Right lobe of liver (tissue), 6 donors: Measurements from ENCODE around the gene SMARCD1. TPM values are rescaled to one million over a fixed set of nuclear protein-coding genes. Genes with fewer than 3 reads are reported as not detected.

ENCODE experiments used
- ATAC-seq, 4 donors: fragments of 200-7000 bp; cut with Tn5 transposase; one replicate each; pipeline ENCODE4 v1.9.1; 2020; ENCODE audit warnings: mild to moderate bottlenecking in 4 of 4, moderate library complexity in 4 of 4
- DNase-seq, 3 donors: peaks; one replicate each; pipeline ENCODE4 v3.0.0-alpha.2; 2020
- H3K27ac ChIP-seq, 3 donors: fragments of 200-600 bp; one replicate each; pipeline ENCODE4 v1.8.0; 2022
- H3K27me3 ChIP-seq, 2 donors: fragments of 200-600 bp; one replicate each; pipeline ENCODE4 v1.8.0; 2022
- H3K36me3 ChIP-seq, 4 donors: fragments of 200-600 bp; sonication (generic) in 1 of 4; one replicate each; pipeline versions ENCODE4 v1.5.1 to v1.8.0; 2017 to 2022; ENCODE audit warnings: control low read depth in 1 of 4
- H3K4me1 ChIP-seq, 4 donors: fragments of 200-600 bp; sonication (generic) in 1 of 4; one replicate each; pipeline versions ENCODE4 v1.5.1 to v1.8.0; 2017 to 2022; ENCODE audit warnings: control low read depth in 1 of 4
- H3K4me3 ChIP-seq, 3 donors: fragments of 200-600 bp; one replicate each; pipeline ENCODE4 v1.8.0; 2022
- H3K9me3 ChIP-seq, 4 donors: fragments of 200-600 bp; sonication (generic) in 1 of 4; one replicate each; pipeline versions ENCODE4 v1.5.1 to v1.8.0; 2017 to 2022; ENCODE audit warnings: control low read depth in 1 of 4
- POLR2A ChIP-seq: fragments of 450-650 bp; IDR thresholded peaks from one replicate; pipeline ENCODE4 v1.6.1; 2017; ENCODE audit warnings: antibody characterized with exemption, mild to moderate bottlenecking
- WGBS: methylation state at CpG from one replicate; pipeline ENCODE4 v1.1.6; 2018; ENCODE audit warnings: low coverage, low lambda C conversion rate; ENCODE audit not compliant: insufficient coverage; ENCODE audit errors: missing lambda C conversion rate; 5-methylcytosine and 5-hydroxymethylcytosine counted together
- intact Hi-C, 2 donors: fragments of 100-400 bp; cut with DNase I; formaldehyde crosslinking; loops; one replicate each; pipeline versions ENCODE4 v1.11.2 to v1.14.1; 2022
- total RNA-seq, 6 experiments: library from RNA; depleted of rRNA in 2 of 6; stranded (reverse); fragments of >200 nt in 2 of 6; fragmentation: NEBNext Ultra II Directional in 3 of 6; extraction: Animal tissue kit (Norgen Biotek cat#: 25700) in 3 of 6; gene quantifications; one replicate each; pipeline versions ENCODE4 v1.1.0 to v1.2.4, GENCODE V29; 2016 to 2023
- TF ChIP-seq, protein P1 (sequence below), 4 donors: fragments of 200-600 bp in 3 of 4; fragments of 450-650 bp in 1 of 4; IDR thresholded peaks; one replicate each; pipeline versions ENCODE4 v1.5.1 to v1.8.0; 2016 to 2022; ENCODE audit warnings: antibody characterized with exemption in 4 of 4, mild to moderate bottlenecking in 2 of 4
- donor health status: DM: no; HTN: yes; CAD: no.
- donor health status: DM: no; HTN: no; CAD: no.
- donor health status: DM: no; HTN: no; CAD: no.
- donor health status: DM: no; HTN: yes; CAD: no.
- donor health status: DM: no; HTN: yes; CAD: no.

Gene SMARCD1
- total RNA-seq, 6 experiments from 2014 or later = 13.3 to 35.0 (median 16.4) TPM

DNA sequence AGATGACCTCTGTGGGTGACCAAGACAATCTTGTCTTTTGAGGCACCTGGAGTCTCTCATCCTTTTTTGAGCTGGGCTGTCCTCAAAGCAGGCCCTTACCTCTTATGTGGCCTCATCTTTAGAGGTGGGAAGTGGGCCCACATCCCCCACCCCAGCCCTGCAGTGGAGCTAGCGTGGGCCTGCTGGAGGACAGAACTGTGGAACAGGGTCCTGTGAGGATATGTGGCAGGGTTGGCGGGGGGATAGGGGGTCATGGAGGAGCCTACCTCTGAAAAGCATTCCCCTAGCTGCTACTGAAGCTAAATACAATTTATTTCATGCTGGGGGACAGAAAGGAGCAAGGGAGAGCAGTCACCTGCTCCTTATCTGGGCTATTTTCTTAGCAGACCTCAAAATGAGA, 18.2 kb downstream of the SMARCD1 start:
- H3K36me3 ChIP-seq = peaks cover 0 to 26% (median 15%) of the 10 kb centered on the region in 4 donors
- peaks cover 0 to 48% (median 22%) of the 10 kb centered on the region in 4 donors for H3K4me1 ChIP-seq
- no peaks in the 10 kb centered on the region for H3K9me3 ChIP-seq
- WGBS = 86% methylated on average over 1 of the region's 2 CpGs
- peak overlapping the region in 2 of 3 donors; percentile 87 to 90 for H3K27ac ChIP-seq
- no peak for TF ChIP-seq POLR2A
- TF ChIP-seq, protein P1, sequence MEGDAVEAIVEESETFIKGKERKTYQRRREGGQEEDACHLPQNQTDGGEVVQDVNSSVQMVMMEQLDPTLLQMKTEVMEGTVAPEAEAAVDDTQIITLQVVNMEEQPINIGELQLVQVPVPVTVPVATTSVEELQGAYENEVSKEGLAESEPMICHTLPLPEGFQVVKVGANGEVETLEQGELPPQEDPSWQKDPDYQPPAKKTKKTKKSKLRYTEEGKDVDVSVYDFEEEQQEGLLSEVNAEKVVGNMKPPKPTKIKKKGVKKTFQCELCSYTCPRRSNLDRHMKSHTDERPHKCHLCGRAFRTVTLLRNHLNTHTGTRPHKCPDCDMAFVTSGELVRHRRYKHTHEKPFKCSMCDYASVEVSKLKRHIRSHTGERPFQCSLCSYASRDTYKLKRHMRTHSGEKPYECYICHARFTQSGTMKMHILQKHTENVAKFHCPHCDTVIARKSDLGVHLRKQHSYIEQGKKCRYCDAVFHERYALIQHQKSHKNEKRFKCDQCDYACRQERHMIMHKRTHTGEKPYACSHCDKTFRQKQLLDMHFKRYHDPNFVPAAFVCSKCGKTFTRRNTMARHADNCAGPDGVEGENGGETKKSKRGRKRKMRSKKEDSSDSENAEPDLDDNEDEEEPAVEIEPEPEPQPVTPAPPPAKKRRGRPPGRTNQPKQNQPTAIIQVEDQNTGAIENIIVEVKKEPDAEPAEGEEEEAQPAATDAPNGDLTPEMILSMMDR (IDR thresholded peaks at IDR 0.05) = no peak
- ATAC-seq = no peak
- no peak for DNase-seq
- H3K27me3 ChIP-seq = no peaks in the 10 kb centered on the region
- intact Hi-C loops = no loop called here
- H3K4me3 ChIP-seq = peak overlapping the region in 2 of 3 donors; percentile 60 to 63

DNA sequence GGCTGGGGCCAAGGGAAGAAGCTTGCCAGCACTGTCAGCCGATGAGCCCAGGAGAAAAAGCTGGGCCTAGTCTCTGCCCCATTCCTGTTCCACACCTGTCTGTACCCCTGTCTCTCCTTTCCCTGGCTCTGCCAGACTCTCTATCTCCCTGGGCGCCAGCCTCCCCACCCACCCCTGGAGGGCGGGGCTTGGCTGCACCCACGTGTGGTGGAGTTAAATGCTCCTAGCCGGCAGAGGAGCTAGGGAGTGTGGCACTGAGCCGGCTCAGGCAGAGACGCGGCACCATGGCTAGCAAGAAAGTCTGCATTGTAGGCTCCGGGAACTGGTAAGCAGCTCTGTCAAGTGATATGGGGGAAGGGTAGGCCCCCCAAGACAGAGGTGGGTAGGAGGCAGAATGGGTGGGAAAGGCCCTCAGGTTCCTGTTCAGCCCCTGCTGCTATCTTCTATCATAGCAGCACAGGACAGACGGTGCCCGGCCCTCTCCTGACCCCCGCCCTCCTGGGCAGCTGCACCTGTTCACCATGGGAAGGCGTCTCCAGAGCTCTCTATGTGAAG, 18.7 kb downstream of the SMARCD1 start, which contains the start of gene GPD1:
TSS of gene GPD1 (plus strand) at position 242 of the 555 bp plus-strand sequence. CDS start at position 285, 43 bp downstream.
- Histone ChIP-seq H3K27ac (peak within 1 kb of the TSS in 2 of 3 donors; percentile 87 to 90), H3K4me1 (peaks cover 0 to 53% (median 25%) of the 10 kb centered on the region in 4 donors), H3K9me3 (no peaks in the 10 kb centered on the region), H3K36me3 (peaks cover 0 to 21% (median 12%) of the 10 kb centered on the region in 4 donors), H3K27me3 (no peaks in the 10 kb centered on the region), H3K4me3 (peak within 1 kb of the TSS; percentile 39 to 63 (median 60))
- DNase-seq = peak; percentile 87 to 95 (median 94)
- ATAC-seq = peak; percentile 79 to 87 (median 83)
- intact Hi-C loops = no loop called here
- TF ChIP-seq POLR2A = peak; percentile 97
- TF ChIP-seq, protein P1 (IDR thresholded peaks at IDR 0.05) = no peak
- 17% methylated on average over 7 of the region's 13 CpGs for WGBS

DNA sequence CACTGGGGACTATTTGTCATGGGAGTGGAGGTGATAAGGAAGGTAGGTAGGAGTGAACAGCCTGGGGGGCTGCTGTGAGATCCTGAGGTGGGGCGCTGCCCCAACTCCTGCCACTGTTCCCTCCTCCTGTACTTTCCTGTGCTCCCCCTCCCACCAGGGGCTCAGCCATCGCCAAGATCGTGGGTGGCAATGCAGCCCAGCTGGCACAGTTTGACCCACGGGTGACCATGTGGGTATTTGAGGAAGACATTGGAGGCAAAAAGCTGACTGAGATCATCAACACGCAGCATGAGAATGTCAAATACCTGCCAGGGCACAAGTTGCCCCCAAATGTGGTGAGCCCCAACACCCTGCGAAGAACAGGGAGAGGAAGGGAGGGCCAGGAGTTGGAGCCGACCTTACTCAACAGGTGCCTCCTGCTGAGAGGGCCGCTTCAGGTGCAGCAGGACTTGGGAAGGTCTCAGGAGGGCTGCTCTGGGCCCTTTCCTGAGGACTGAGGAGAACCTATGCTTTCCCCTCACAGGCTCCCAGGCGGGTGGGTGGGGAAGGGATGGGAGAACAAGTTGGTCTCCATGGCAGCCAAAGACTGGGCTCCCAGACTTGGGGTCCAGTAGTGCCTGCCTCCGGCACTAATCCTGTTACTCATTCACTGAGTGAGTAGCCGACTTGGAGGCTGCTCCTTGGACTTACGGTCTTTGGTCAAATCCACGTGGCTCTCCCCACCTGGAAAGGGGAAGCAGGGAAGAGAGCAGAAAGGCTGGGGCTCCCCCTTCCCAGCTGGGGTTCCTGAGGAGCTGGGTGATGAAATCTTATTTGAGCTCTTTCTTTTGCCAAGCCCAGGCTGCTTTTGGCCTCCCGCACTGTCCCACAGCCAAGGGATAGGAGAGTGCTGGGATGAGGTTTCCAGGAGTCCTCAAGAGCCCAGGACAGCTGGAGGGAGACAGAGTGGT, 19.6 kb downstream of the SMARCD1 start:
- WGBS = 31% methylated on average over 5 of the region's 14 CpGs
- no peak for TF ChIP-seq POLR2A
- TF ChIP-seq, protein P1 (IDR thresholded peaks at IDR 0.05) = no peak
- H3K27ac ChIP-seq = peak overlapping the region in 2 of 3 donors; percentile 45 to 87
- H3K36me3 ChIP-seq = peaks cover 0 to 13% (median 4%) of the 10 kb centered on the region in 4 donors
- DNase-seq (no peak), ATAC-seq (peak; percentile 0 to 26 (median 8))
- H3K4me3 ChIP-seq = peak overlapping the region; percentile 39 to 63 (median 60)
- H3K4me1 ChIP-seq = peaks cover 0 to 62% (median 26%) of the 10 kb centered on the region in 4 donors
- no peaks in the 10 kb centered on the region for H3K9me3 ChIP-seq
- no peaks in the 10 kb centered on the region for H3K27me3 ChIP-seq
- intact Hi-C loops = no loop called here

DNA sequence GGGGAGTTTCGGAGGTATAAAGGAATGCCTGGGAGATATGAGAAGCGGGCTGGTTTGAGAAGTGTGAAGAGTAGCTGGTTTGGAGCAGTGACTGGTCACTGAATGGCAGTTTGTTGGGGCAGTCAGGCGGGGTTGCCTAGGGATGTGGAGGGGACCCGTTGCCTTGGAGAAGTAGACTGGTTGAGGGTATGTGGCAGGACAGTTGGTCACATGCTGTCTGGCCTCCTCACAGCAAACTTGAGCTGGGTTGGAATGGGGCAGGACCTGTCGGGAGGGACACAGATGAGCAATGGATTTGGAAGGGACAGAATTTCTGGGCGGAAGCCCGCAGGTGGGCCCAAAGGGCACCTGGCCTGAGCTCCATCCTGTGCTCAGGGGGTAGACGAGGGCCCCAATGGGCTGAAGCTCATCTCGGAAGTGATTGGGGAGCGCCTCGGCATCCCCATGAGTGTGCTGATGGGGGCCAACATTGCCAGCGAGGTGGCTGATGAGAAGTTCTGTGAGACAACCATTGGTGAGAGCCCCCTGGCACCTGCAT, 20.8 kb downstream of the SMARCD1 start:
- DNase-seq = no peak
- Histone ChIP-seq H3K9me3 (no peaks in the 10 kb centered on the region), H3K27me3 (no peaks in the 10 kb centered on the region), H3K27ac (peak overlapping the region in 1 of 3 donors; percentile 45), H3K36me3 (peaks cover 0 to 10% (median 4%) of the 10 kb centered on the region in 4 donors), H3K4me3 (no peak overlapping the region), H3K4me1 (peaks cover 0 to 73% (median 28%) of the 10 kb centered on the region in 4 donors)
- WGBS = 100% methylated on average over 1 of the region's 12 CpGs
- TF ChIP-seq, protein P1 (IDR thresholded peaks at IDR 0.05) = no peak
- no peak for TF ChIP-seq POLR2A
- intact Hi-C loops = no loop called here
- no peak for ATAC-seq
